ENCODE data around the gene LGALS14.
"Not testable (repeated sequence)": the region's sequence is repeated elsewhere in the genome, so short reads cannot be mapped to it uniquely, and the experiment has no call there.

LGALS14 gene

GRCh38 chr19:39695759-39696158 lies 8.5 kb upstream of the LGALS14 start:
- DNase-seq (ENCODE audit: low read depth in 2 of 2, low spot score in 1 of 2) = no peak

- DNase-seq (ENCODE audit: low read depth in 2 of 2, low spot score in 1 of 2) = no peak
These were observed 7.9 kb upstream of the LGALS14 start for GRCh38 chr19:39696387-39696786.

GRCh38 chr19:39698535-39698934 lies 5.7 kb upstream of the LGALS14 start:
- no peak for DNase-seq (ENCODE audit: low read depth in 2 of 2, low spot score in 1 of 2)

DNA sequence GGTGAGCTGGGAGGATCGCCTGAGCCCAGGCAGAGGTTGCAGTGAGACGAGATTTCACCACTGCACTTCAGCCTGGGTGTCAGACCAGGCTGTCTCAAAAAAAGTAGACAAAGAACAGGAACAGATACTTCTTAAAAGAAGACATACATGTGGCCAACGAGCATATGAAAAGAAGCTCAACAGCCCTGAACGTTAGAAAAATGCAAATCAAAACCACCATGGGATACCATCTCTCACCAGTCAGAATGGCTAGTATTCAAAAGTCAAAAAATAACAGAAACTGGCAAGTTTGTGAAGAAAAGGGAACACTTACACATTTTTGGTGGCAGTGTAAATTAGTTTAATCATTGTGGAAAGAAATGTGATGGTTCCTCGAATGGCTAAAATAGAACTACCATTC lies 3.0 kb upstream of the LGALS14 start:
- DNase-seq (ENCODE audit: low read depth in 2 of 2, low spot score in 1 of 2) = no peak

GRCh38 chr19:39705578-39706188 lies 1.4 kb downstream of the LGALS14 start:
- no peak for DNase-seq (ENCODE audit: low read depth in 2 of 2, low spot score in 1 of 2)

DNA sequence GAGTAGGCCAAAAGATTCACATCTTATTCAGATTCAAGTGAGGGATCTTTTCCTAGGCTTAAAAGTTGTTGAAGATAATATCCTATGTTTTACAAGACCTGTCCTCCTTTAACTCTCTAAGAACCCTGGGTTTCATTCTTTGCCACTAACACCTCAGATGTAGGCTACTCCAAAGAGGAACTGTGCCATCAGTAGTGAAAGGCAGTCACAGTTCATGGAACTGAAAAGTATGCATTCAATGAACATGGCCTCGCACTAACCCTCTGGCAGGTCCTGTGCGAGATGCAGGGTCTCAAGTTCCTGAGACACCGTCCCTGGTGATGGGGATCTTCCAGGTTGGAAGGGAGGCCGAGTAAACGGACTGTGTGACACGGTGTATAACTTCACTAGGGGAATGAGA lies 4.3 kb downstream of the LGALS14 start:
- DNase-seq (ENCODE audit: low read depth in 2 of 2, low spot score in 1 of 2) = no peak

- no peak for DNase-seq (ENCODE audit: low read depth in 2 of 2, low spot score in 1 of 2)
These were observed 5.0 kb downstream of the LGALS14 start for GRCh38 chr19:39709026-39709872.

GRCh38 chr19:39710333-39710890 lies 6.1 kb downstream of the LGALS14 start:
- DNase-seq (ENCODE audit: low read depth in 2 of 2, low spot score in 1 of 2) = no peak

DNA sequence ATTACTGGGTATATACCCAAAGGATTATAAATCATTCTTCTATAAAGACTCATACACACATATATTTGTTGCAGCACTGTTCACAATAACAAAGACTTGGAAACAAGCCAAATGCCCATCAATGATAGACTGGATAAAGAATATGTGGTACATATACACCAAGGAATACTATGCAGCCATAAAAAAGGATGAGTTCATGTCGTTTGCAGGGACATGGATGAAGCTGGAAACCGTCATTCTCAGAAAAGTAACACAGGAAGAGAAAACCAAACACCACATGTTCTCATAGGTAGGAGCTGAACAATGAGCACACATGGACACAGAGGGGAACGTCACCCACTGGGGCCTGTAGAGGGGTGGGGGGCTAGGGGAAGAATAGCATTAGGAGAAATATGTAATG lies 15.9 kb downstream of the LGALS14 start:
- not testable (repeated sequence) for DNase-seq (ENCODE audit: low read depth in 2 of 2, low spot score in 1 of 2)

DNA sequence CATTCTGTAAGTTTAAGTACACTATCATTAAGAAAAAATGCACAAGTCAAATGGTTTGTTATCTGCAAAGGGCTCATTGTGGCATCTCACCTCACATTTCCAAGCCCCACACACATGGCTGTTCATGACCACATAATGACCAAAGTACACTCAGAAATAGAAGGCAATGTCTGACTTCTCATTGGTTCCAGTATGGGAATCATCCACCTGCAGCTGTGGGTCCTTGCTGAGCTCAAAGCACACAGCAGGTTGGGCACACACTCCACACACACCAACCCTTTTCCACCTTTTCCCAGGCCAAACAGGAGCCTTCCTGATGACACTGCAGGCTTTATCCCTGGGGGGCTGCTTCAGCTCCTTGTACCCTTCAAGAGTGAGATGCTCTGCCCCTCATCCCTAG lies 21.7 kb downstream of the LGALS14 start:
- DNase-seq (ENCODE audit: low read depth in 2 of 2, low spot score in 1 of 2) = no peak

GRCh38 chr19:39727070-39727800 lies 23.0 kb downstream of the LGALS14 start:
- no peak for DNase-seq (ENCODE audit: low read depth in 2 of 2, low spot score in 1 of 2)

DNA sequence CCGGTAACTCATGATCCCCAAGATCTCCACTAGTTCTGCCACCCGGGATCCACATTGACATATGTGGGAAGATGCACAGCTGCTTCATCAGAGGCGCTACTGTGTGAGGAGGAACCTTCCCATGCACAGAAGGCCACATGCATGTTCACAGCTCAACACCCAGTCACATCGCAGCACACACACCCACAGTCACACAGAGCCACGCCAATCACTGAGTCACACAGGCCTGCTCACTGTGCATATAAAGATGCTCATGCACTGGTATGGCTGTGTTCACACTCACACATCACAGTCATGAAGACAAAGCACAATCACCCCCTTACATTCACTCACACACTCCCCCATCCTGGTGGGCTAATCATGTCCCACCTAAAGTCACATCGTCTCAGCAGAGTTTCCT lies 23.8 kb downstream of the LGALS14 start:
- no peak for DNase-seq (ENCODE audit: low read depth in 2 of 2, low spot score in 1 of 2)

- no peak for DNase-seq (ENCODE audit: low read depth in 2 of 2, low spot score in 1 of 2)
These were observed 25.3 kb downstream of the LGALS14 start for GRCh38 chr19:39729594-39729993.

GRCh38 chr19:39731685-39732084 lies 27.4 kb downstream of the LGALS14 start:
- no peak for DNase-seq (ENCODE audit: low read depth in 2 of 2, low spot score in 1 of 2)

DNA sequence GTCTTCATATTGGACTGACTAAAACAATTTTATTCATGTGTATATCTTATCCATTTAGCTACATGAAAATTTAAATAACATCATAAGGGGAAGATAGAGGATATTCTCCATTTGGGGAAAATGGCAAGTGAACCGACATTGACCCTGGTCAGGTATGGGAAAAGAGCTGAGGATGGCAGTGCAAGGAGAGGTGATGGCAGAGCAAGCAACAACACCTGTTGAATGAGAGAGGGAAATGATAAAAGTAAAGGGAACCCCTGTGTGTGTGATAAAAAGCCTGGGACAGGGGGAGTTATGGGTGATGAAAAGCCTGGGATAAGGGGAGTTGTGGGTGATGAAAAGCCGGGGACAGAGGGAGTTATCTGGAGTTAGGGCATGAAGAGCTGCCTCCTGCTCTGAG lies 29.6 kb downstream of the LGALS14 start:
- no peak for DNase-seq (ENCODE audit: low read depth in 2 of 2, low spot score in 1 of 2)

GRCh38 chr19:39735688-39736087 lies 31.4 kb downstream of the LGALS14 start:
- no peak for DNase-seq (ENCODE audit: low read depth in 2 of 2, low spot score in 1 of 2)

GRCh38 chr19:39736088-39736487 lies 31.8 kb downstream of the LGALS14 start:
- no peak for DNase-seq (ENCODE audit: low read depth in 2 of 2, low spot score in 1 of 2)

DNA sequence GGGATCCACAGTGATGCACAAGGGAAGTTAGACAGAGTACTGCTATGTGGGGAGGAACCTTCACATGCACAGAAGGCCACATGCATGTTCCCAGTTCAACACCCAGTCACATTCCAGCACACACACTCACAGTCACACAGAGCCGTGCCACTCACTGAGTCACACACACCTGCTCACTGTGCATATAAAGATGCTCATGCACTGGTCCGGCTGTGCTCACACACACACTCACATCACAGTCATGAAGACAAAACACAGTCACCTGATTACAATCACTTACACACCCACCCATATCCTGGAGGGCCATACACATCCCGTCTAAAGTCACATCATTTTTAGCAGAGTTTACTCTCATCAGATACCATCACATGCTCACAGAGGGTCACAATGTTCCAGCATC lies 33.1 kb downstream of the LGALS14 start:
- no peak for DNase-seq (ENCODE audit: low read depth in 2 of 2, low spot score in 1 of 2)

GRCh38 chr19:39737891-39738290 lies 33.6 kb downstream of the LGALS14 start, which contains the start of gene CLC:
Gene CLC (minus strand): TSS chr19:39738029. CDS start chr19:39737952, 77 bp downstream.
- no peak for DNase-seq (ENCODE audit: low read depth in 2 of 2, low spot score in 1 of 2)

GRCh38 chr19:39738814-39739213 lies 34.5 kb downstream of the LGALS14 start:
- no peak for DNase-seq (ENCODE audit: low read depth in 2 of 2, low spot score in 1 of 2)

DNA sequence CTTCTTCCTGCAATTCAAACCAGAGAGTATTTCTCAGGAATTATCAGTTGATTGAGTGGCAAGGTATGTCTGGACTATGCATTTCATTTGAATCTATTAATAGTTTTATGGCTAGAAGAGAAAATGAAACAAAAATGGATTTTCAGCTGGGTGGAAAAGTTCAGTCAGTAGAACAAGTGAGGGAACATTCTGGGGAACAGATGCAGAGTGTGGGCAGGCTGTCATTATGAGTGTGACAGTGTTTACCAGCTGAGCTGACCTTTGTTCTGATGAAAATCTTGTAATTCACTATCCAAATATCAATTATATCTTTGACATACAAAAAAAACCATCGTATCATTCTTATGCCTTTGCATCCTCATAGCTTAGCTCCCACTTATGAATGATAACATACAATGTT lies 36.1 kb downstream of the LGALS14 start:
- DNase-seq (ENCODE audit: low read depth in 2 of 2, low spot score in 1 of 2) = no peak

DNA sequence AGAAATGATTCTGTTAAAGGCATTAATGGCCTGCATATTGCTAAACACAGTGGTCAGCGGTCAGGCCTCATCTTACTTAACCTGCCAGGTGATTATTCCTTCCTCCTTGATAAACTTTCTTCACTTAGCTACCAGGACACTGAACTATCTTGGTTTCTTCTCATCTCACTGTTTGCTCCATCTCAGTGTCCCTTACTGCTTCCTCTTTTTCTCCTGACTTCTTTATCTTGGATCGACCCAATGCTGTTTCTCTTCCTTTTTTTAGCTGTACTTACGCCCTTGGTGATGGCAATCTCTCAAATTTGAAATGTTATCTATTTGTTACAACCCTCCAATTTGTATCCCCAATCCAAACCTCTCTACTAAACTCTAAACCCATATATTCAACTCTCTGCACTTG lies 41.4 kb downstream of the LGALS14 start:
- DNase-seq (ENCODE audit: low read depth in 2 of 2, low spot score in 1 of 2) = no peak
